GM23338 (cell line): ENCODE measurements around the gene DOCK3. TPM values are rescaled to one million over a fixed set of nuclear protein-coding genes. Genes with fewer than 3 reads are reported as not detected.

ENCODE experiments used
- ATAC-seq: fragments of 200-7000 bp; cut with Tn5 transposase; 3 replicates; pipeline ENCODE4 v1.9.1; 2020
- DNase-seq: peaks from one replicate; pipeline ENCODE4 v3.0.0-alpha.2; 2015; ENCODE audit warnings: low spot score
- H2AFZ ChIP-seq: fragments of 200-600 bp; sonication (generic); 2 replicates; pipeline ENCODE4 v1.8.0; 2016; ENCODE audit warnings: antibody characterized with exemption, mild to moderate bottlenecking, moderate library complexity
- H3F3A ChIP-seq: fragments of 200-600 bp; sonication (generic); replicated peaks from 2 replicates; pipeline ENCODE4 v1.8.0; 2017; ENCODE audit warnings: antibody characterized with exemption, mixed run types, low read depth
- H3K27ac ChIP-seq: fragments of 200-600 bp; sonication (generic); 2 replicates; pipeline ENCODE4 v1.6.1; 2016; ENCODE audit warnings: low read depth
- H3K27me3 ChIP-seq: fragments of 200-600 bp; sonication (generic); 2 replicates; pipeline ENCODE4 v1.8.0; 2016; ENCODE audit warnings: mild to moderate bottlenecking, mixed run types, moderate library complexity; ENCODE audit not compliant: insufficient read depth
- H3K36me3 ChIP-seq: fragments of 200-600 bp; sonication (generic); 2 replicates; pipeline ENCODE4 v1.8.0; 2016; ENCODE audit warnings: mild to moderate bottlenecking; ENCODE audit not compliant: insufficient read depth
- H3K4me1 ChIP-seq: fragments of 200-600 bp; sonication (generic); 2 replicates; pipeline ENCODE4 v1.8.0; 2016; ENCODE audit warnings: mild to moderate bottlenecking, moderate library complexity; ENCODE audit not compliant: insufficient read depth
- H3K4me2 ChIP-seq: fragments of 200-600 bp; sonication (generic); 2 replicates; pipeline ENCODE4 v1.7.1; 2017; ENCODE audit warnings: mixed run types
- H3K4me3 ChIP-seq: fragments of 200-600 bp; sonication (generic); 2 replicates; pipeline ENCODE4 v1.6.1; 2016; ENCODE audit warnings: mixed run types
- H3K79me2 ChIP-seq: fragments of 200-600 bp; sonication (generic); replicated peaks from 2 replicates; pipeline ENCODE4 v1.8.0; 2017; ENCODE audit warnings: mild to moderate bottlenecking; ENCODE audit not compliant: insufficient read depth
- H3K9me2 ChIP-seq: fragments of 200-600 bp; sonication (generic); 2 replicates; pipeline ENCODE4 v1.8.0; 2017; ENCODE audit not compliant: insufficient read depth
- H4K20me1 ChIP-seq: fragments of 200-600 bp; sonication (generic); replicated peaks from 2 replicates; pipeline ENCODE4 v1.8.0; 2017; ENCODE audit warnings: mild to moderate bottlenecking; ENCODE audit not compliant: insufficient read depth
- H3K27ac Mint-ChIP-seq: 2 replicates; pipeline ENCODE4 v1.8.0; 2020; ENCODE audit warnings: inconsistent platforms, mild to moderate bottlenecking, moderate library complexity, mixed read lengths
- H3K27me3 Mint-ChIP-seq: 3 replicates; pipeline ENCODE4 v1.8.0; 2022; ENCODE audit warnings: low read depth, mild to moderate bottlenecking, moderate library complexity, mixed read lengths, inconsistent platforms; ENCODE audit not compliant: insufficient read depth, poor library complexity
- H3K36me3 Mint-ChIP-seq: 3 replicates; pipeline ENCODE4 v1.8.0; 2021; ENCODE audit warnings: low read depth, mild to moderate bottlenecking, inconsistent platforms, moderate library complexity, mixed read lengths
- H3K4me1 Mint-ChIP-seq: 3 replicates; pipeline ENCODE4 v1.8.0; 2020; ENCODE audit warnings: mild to moderate bottlenecking, inconsistent platforms, mixed read lengths
- H3K4me3 Mint-ChIP-seq: 3 replicates; pipeline ENCODE4 v1.8.0; 2021; ENCODE audit warnings: moderate library complexity, mild to moderate bottlenecking, inconsistent platforms, mixed read lengths
- H3K9me3 Mint-ChIP-seq: 3 replicates; pipeline ENCODE4 v1.8.0; 2020; ENCODE audit warnings: moderate library complexity, mild to moderate bottlenecking, inconsistent platforms, mixed read lengths
- CREB1 ChIP-seq: fragments of 250-450 bp; sonication (Bioruptor Pico); IDR thresholded peaks from 2 replicates; pipeline ENCODE4 v1.5.0; 2020; ENCODE audit warnings: low read depth, mild to moderate bottlenecking, moderate library complexity
- CTCF ChIP-seq, 2 experiments: fragments of 200-600 bp in 1 of 2; sonication (generic) in 1 of 2; conservative IDR thresholded peaks; 2 replicates each; pipeline versions ENCODE4 v1.5.1 to v1.6.1; 2016 to 2017; ENCODE audit warnings: antibody characterized with exemption in 2 of 2, low read depth in 2 of 2, mild to moderate bottlenecking in 2 of 2, moderate library complexity in 1 of 2
- ETS1 ChIP-seq: IDR thresholded peaks from 2 replicates; pipeline ENCODE4 v1.6.1; 2016; ENCODE audit warnings: antibody characterized with exemption
- EZH2 ChIP-seq: fragments of 200-600 bp; sonication (generic); IDR thresholded peaks from one replicate; pipeline ENCODE4 v1.8.0; 2017; ENCODE audit warnings: antibody characterized with exemption, mild to moderate bottlenecking, low read depth; ENCODE audit not compliant: unreplicated experiment
- EZH2phosphoT487 ChIP-seq: fragments of 200-600 bp; sonication (generic); IDR thresholded peaks from one replicate; pipeline ENCODE4 v1.8.1; 2018; ENCODE audit warnings: antibody characterized with exemption; ENCODE audit not compliant: unreplicated experiment
- JUNB ChIP-seq: IDR thresholded peaks from one replicate; pipeline ENCODE4 v1.6.1; 2016; ENCODE audit warnings: antibody characterized with exemption; ENCODE audit not compliant: unreplicated experiment
- NANOG ChIP-seq: IDR thresholded peaks from 2 replicates; pipeline ENCODE4 v1.6.1; 2016; ENCODE audit warnings: antibody characterized with exemption, borderline replicate concordance
- POLR2AphosphoS5 ChIP-seq: IDR thresholded peaks from 2 replicates; pipeline ENCODE4 v1.6.1; 2016; ENCODE audit warnings: antibody characterized with exemption, low read depth
- STAT1 ChIP-seq: IDR thresholded peaks from one replicate; pipeline ENCODE4 v1.6.1; 2016; ENCODE audit warnings: antibody characterized with exemption; ENCODE audit not compliant: unreplicated experiment
- ZNF114 ChIP-seq: fragments of 250-450 bp; sonication (Bioruptor Pico); IDR thresholded peaks from 2 replicates; pipeline ENCODE4 v1.5.0; 2020; ENCODE audit warnings: mild to moderate bottlenecking, moderate library complexity
- ZNF331 ChIP-seq: fragments of 250-450 bp; sonication (Bioruptor Pico); IDR thresholded peaks from 2 replicates; pipeline ENCODE4 v1.5.0; 2020; ENCODE audit warnings: low read depth, mild to moderate bottlenecking, moderate library complexity
- polyA plus RNA-seq: library from polyadenylated mRNA; unstranded; fragments of >200 nt; fragmentation: Nextera tagmentation; extraction: Ambion mirVana; gene quantifications from 2 replicates; pipeline ENCODE4 v1.2.1, GENCODE V29; 2016
- total RNA-seq: library from RNA; depleted of rRNA; stranded (reverse); fragments of >200 nt; shearing (Covaris generic); gene quantifications from 2 replicates; pipeline ENCODE4 v1.2.3, GENCODE V29; 2014
- TF ChIP-seq, protein P1 (sequence below): IDR thresholded peaks from one replicate; pipeline ENCODE4 v1.6.1; 2018; ENCODE audit warnings: antibody characterized with exemption; ENCODE audit not compliant: unreplicated experiment
- TF ChIP-seq, protein P2 (sequence below): fragments of 250-450 bp; sonication (Bioruptor Pico); IDR thresholded peaks from 2 replicates; pipeline ENCODE4 v1.5.0; 2020; ENCODE audit warnings: mild to moderate bottlenecking, moderate library complexity

Gene DOCK3
- total and polyA plus RNA-seq, 2 experiments from 2014 or later: 2.4 to 5.6 TPM

- H3K27me3 ChIP-seq: no peaks in the 10 kb centered on the region
- no peaks in the 10 kb centered on the region; the same call in 2 of the 3 replicates for H3K36me3 Mint-ChIP-seq
- H3K4me3 ChIP-seq: no peak overlapping the region
- peaks cover 10% of the 10 kb centered on the region for H3K4me1 ChIP-seq
- H3F3A ChIP-seq: no peaks in the 10 kb centered on the region
- no peak overlapping the region for H3K4me2 ChIP-seq
- no peak overlapping the region for H2AFZ ChIP-seq
- peaks cover 36% of the 10 kb centered on the region for H3K79me2 ChIP-seq
- no peaks in the 10 kb centered on the region for H4K20me1 ChIP-seq
- no peaks in the 10 kb centered on the region; the same call in 2 of the 3 replicates for H3K9me3 Mint-ChIP-seq
- H3K9me2 ChIP-seq: no peaks in the 10 kb centered on the region
- H3K4me1 Mint-ChIP-seq: peaks cover 8% of the 10 kb centered on the region
- peaks cover 1% of the 10 kb centered on the region for H3K27me3 Mint-ChIP-seq
- no peak overlapping the region for H3K4me3 Mint-ChIP-seq
- no peak overlapping the region for H3K27ac ChIP-seq
- TF ChIP-seq ZNF114 (no peak), JUNB (no peak), EZH2phosphoT487 (no peak), CTCF (conservative IDR thresholded peaks at IDR 0.05; ENCODE audit: low read depth in 2 of 2) (no peak), POLR2AphosphoS5 (no peak), ZNF331 (CRISPR knock-in tag) (no peak), ETS1 (no peak), NANOG (no peak), CREB1 (CRISPR knock-in tag) (no peak), EZH2 (no peak), STAT1 (no peak)
- TF ChIP-seq, protein P1, sequence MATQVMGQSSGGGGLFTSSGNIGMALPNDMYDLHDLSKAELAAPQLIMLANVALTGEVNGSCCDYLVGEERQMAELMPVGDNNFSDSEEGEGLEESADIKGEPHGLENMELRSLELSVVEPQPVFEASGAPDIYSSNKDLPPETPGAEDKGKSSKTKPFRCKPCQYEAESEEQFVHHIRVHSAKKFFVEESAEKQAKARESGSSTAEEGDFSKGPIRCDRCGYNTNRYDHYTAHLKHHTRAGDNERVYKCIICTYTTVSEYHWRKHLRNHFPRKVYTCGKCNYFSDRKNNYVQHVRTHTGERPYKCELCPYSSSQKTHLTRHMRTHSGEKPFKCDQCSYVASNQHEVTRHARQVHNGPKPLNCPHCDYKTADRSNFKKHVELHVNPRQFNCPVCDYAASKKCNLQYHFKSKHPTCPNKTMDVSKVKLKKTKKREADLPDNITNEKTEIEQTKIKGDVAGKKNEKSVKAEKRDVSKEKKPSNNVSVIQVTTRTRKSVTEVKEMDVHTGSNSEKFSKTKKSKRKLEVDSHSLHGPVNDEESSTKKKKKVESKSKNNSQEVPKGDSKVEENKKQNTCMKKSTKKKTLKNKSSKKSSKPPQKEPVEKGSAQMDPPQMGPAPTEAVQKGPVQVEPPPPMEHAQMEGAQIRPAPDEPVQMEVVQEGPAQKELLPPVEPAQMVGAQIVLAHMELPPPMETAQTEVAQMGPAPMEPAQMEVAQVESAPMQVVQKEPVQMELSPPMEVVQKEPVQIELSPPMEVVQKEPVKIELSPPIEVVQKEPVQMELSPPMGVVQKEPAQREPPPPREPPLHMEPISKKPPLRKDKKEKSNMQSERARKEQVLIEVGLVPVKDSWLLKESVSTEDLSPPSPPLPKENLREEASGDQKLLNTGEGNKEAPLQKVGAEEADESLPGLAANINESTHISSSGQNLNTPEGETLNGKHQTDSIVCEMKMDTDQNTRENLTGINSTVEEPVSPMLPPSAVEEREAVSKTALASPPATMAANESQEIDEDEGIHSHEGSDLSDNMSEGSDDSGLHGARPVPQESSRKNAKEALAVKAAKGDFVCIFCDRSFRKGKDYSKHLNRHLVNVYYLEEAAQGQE: no peak
- TF ChIP-seq, protein P2, sequence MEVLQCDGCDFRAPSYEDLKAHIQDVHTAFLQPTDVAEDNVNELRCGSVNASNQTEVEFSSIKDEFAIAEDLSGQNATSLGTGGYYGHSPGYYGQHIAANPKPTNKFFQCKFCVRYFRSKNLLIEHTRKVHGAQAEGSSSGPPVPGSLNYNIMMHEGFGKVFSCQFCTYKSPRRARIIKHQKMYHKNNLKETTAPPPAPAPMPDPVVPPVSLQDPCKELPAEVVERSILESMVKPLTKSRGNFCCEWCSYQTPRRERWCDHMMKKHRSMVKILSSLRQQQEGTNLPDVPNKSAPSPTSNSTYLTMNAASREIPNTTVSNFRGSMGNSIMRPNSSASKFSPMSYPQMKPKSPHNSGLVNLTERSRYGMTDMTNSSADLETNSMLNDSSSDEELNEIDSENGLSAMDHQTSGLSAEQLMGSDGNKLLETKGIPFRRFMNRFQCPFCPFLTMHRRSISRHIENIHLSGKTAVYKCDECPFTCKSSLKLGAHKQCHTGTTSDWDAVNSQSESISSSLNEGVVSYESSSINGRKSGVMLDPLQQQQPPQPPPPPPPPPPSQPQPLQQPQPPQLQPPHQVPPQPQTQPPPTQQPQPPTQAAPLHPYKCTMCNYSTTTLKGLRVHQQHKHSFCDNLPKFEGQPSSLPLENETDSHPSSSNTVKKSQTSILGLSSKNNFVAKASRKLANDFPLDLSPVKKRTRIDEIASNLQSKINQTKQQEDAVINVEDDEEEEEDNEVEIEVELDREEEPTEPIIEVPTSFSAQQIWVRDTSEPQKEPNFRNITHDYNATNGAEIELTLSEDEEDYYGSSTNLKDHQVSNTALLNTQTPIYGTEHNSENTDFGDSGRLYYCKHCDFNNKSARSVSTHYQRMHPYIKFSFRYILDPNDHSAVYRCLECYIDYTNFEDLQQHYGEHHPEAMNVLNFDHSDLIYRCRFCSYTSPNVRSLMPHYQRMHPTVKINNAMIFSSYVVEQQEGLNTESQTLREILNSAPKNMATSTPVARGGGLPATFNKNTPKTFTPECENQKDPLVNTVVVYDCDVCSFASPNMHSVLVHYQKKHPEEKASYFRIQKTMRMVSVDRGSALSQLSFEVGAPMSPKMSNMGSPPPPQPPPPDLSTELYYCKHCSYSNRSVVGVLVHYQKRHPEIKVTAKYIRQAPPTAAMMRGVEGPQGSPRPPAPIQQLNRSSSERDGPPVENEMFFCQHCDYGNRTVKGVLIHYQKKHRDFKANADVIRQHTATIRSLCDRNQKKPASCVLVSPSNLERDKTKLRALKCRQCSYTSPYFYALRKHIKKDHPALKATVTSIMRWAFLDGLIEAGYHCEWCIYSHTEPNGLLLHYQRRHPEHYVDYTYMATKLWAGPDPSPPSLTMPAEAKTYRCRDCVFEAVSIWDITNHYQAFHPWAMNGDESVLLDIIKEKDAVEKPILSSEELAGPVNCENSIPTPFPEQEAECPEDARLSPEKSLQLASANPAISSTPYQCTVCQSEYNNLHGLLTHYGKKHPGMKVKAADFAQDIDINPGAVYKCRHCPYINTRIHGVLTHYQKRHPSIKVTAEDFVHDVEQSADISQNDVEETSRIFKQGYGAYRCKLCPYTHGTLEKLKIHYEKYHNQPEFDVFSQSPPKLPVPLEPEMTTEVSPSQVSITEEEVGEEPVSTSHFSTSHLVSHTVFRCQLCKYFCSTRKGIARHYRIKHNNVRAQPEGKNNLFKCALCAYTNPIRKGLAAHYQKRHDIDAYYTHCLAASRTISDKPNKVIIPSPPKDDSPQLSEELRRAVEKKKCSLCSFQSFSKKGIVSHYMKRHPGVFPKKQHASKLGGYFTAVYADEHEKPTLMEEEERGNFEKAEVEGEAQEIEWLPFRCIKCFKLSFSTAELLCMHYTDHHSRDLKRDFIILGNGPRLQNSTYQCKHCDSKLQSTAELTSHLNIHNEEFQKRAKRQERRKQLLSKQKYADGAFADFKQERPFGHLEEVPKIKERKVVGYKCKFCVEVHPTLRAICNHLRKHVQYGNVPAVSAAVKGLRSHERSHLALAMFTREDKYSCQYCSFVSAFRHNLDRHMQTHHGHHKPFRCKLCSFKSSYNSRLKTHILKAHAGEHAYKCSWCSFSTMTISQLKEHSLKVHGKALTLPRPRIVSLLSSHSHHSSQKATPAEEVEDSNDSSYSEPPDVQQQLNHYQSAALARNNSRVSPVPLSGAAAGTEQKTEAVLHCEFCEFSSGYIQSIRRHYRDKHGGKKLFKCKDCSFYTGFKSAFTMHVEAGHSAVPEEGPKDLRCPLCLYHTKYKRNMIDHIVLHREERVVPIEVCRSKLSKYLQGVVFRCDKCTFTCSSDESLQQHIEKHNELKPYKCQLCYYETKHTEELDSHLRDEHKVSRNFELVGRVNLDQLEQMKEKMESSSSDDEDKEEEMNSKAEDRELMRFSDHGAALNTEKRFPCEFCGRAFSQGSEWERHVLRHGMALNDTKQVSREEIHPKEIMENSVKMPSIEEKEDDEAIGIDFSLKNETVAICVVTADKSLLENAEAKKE (CRISPR knock-in tag): no peak
- no peak for DNase-seq
- H3K36me3 ChIP-seq: no peaks in the 10 kb centered on the region
- no peak for ATAC-seq
- no peak overlapping the region for H3K27ac Mint-ChIP-seq
Measured at GRCh38 chr3:50743643-50744042, 68.9 kb downstream of the DOCK3 start.
